ENCODE measurements around the gene ELP6. TPM values are rescaled to one million over a fixed set of nuclear protein-coding genes. Genes with fewer than 3 reads are reported as not detected.
"Not testable (repeated sequence)": the region's sequence is repeated elsewhere in the genome, so short reads cannot be mapped to it uniquely, and the experiment has no call there.

The ELP6 gene
- polyA plus RNA-seq, 2 of the 4 experiments (the other 2 are of a cell fraction): 39.4 to 42.0 TPM

GRCh38 chr3:47512416-47513124, 942 bp downstream of the ELP6 start:
- ChIA-PET POLR2A (no interaction called here), CTCF (interaction anchor here (0.6 to 1.4 kb wide), 6 partner anchors 9 to 816 kb away, joined by 3 to 4 read pairs (median 3); no protein-coding TSS in a partner anchor)
- Histone ChIP-seq H3K27ac (peak overlapping the region; percentile 98), H3K4me3 (peak overlapping the region; percentile 66), H3K9me3 (no peaks in the 10 kb centered on the region), H3K4me1 (peaks cover 8% of the 10 kb centered on the region; the same call in 2 of the 3 replicates), H3K4me2 (peak overlapping the region; percentile 98)
- ATAC-seq: peak; percentile 27 to 51; a peak in 4 of 6 replicates
- TF ChIP-seq, protein P1, sequence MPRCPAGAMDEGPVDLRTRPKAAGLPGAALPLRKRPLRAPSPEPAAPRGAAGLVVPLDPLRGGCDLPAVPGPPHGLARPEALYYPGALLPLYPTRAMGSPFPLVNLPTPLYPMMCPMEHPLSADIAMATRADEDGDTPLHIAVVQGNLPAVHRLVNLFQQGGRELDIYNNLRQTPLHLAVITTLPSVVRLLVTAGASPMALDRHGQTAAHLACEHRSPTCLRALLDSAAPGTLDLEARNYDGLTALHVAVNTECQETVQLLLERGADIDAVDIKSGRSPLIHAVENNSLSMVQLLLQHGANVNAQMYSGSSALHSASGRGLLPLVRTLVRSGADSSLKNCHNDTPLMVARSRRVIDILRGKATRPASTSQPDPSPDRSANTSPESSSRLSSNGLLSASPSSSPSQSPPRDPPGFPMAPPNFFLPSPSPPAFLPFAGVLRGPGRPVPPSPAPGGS (IDR thresholded peaks at IDR 0.05): no peak
- TF ChIP-seq, protein P2, sequence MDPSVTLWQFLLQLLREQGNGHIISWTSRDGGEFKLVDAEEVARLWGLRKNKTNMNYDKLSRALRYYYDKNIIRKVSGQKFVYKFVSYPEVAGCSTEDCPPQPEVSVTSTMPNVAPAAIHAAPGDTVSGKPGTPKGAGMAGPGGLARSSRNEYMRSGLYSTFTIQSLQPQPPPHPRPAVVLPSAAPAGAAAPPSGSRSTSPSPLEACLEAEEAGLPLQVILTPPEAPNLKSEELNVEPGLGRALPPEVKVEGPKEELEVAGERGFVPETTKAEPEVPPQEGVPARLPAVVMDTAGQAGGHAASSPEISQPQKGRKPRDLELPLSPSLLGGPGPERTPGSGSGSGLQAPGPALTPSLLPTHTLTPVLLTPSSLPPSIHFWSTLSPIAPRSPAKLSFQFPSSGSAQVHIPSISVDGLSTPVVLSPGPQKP (IDR thresholded peaks at IDR 0.05; ENCODE audit: low read depth, low read length): no peak
- TF ChIP-seq ESRRA (IDR thresholded peaks at IDR 0.05; ENCODE audit: borderline replicate concordance, low read length): no peak
- TF ChIP-seq TFCP2L1 (CRISPR knock-in tag; IDR thresholded peaks at IDR 0.05): no peak
- no peak for TF ChIP-seq HOXB13 (CRISPR knock-in tag; IDR thresholded peaks at IDR 0.05; ENCODE audit: low read depth)
- TF ChIP-seq FOSL2 (IDR thresholded peaks at IDR 0.05): no peak
- TF ChIP-seq FOSL2 (CRISPR knock-in tag; IDR thresholded peaks at IDR 0.05): no peak
- no peak for TF ChIP-seq KDM1A (IDR thresholded peaks at IDR 0.05; ENCODE audit: low read depth)
- TF ChIP-seq MAFK (IDR thresholded peaks at IDR 0.05; ENCODE audit: partially characterized antibody): no peak
- TF ChIP-seq CBX8 (IDR thresholded peaks at IDR 0.05): no peak
- no peak for TF ChIP-seq PHF8 (IDR thresholded peaks at IDR 0.05; ENCODE audit: borderline replicate concordance, low read depth)
- TF ChIP-seq KDM5A (IDR thresholded peaks at IDR 0.05): no peak
- no peak for TF ChIP-seq PBX3 (IDR thresholded peaks at IDR 0.05)
- no peak for TF ChIP-seq RFX5 (IDR thresholded peaks at IDR 0.05)
- TF ChIP-seq HES2 (IDR thresholded peaks at IDR 0.05): no peak
- TF ChIP-seq NPAS2 (CRISPR knock-in tag; IDR thresholded peaks at IDR 0.05; ENCODE audit: borderline replicate concordance): no peak
- TF ChIP-seq CHD2 (IDR thresholded peaks at IDR 0.05; ENCODE audit: low read length, partially characterized antibody): no peak
- no peak for TF ChIP-seq JUN (IDR thresholded peaks at IDR 0.05)
- no peak for TF ChIP-seq ZC3H11A (IDR thresholded peaks at IDR 0.05)
- DNase-seq (ENCODE audit: low read depth in 1 of 2, low spot score in 1 of 2): no peak
- no peak for FAIRE-seq
- WGBS (ENCODE audit: missing lambda C conversion rate): 31% methylated on average over 26 of the region's 36 CpGs

DNA sequence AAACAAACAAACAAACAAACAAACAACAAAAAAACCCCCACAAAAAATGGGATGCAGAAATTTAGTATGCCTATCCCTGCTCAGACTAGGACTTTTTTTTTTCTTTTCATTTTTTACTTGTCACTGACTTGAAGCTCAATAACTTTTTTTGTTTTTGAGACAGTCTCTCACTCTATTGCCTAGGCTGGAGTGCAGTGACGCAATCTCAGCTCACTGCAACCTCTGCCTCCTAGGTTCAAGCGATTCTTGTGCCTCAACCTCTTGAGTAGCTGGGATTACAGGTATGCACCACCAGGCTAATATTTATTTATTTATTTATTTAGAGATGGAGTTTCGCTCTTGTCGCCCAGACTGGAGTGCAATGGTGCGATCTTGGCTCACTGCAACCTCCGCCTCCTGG, 8.2 kb downstream of the ELP6 start:
- H3K27ac ChIP-seq; POLR2A ChIA-PET; H3K9me3 ChIP-seq; FAIRE-seq; H3K4me2 ChIP-seq; ATAC-seq; H3K4me3 ChIP-seq; H3K4me1 ChIP-seq; DNase-seq (ENCODE audit: low read depth in 1 of 2, low spot score in 1 of 2): not testable (repeated sequence)
- 0 out of 4 replicates have a peak, but pooled peaks of 1 of the 2 experiments have one; percentile 34 for TF ChIP-seq CEBPB (IDR thresholded peaks at IDR 0.05)
- CTCF ChIA-PET: interaction anchor here (1.2 kb wide), 1 partner anchor 22 kb away, joined by 3 read pairs; no protein-coding TSS in a partner anchor
- WGBS (ENCODE audit: missing lambda C conversion rate): 96% methylated on average over 6 of the region's 6 CpGs

- POLR2A ChIA-PET: no interaction called here
- no peak for DNase-seq (ENCODE audit: low read depth in 1 of 2, low spot score in 1 of 2)
- Histone ChIP-seq H3K9me3 (no peaks in the 10 kb centered on the region), H3K4me1 (no peaks in the 10 kb centered on the region), H3K4me3 (no peak overlapping the region), H3K4me2 (no peak overlapping the region), H3K27ac (no peak overlapping the region)
- FAIRE-seq: no peak
- TF ChIP-seq MAZ (IDR thresholded peaks at IDR 0.05; ENCODE audit: borderline replicate concordance, low read depth, low read length) (no peak), EHF (CRISPR knock-in tag; IDR thresholded peaks at IDR 0.05) (no peak)
- TF ChIP-seq, protein P2 (IDR thresholded peaks at IDR 0.05; ENCODE audit: low read depth, low read length): no peak
- WGBS (ENCODE audit: missing lambda C conversion rate): 87% methylated on average over 4 of the region's 7 CpGs
- CTCF ChIA-PET: interaction anchor here (1.2 to 1.4 kb wide), 2 partner anchors 8 to 21 kb away, joined by 3 read pairs; no protein-coding TSS in a partner anchor
- ATAC-seq: no peak
Observed at GRCh38 chr3:47504113-47504512, 9.4 kb downstream of the ELP6 start.

Measured in A549 (cell line).